ENCODE data around the gene RNF207.

- TF ChIP-seq CTCF (IDR thresholded peaks at IDR 0.05; ENCODE audit: low read depth, low read length) (no peak), POLR2A (IDR thresholded peaks at IDR 0.05; ENCODE audit: extremely low read depth, insufficient read length) (no peak), MAX (IDR thresholded peaks at IDR 0.05; ENCODE audit: low read depth, low read length) (no peak), MYC (IDR thresholded peaks at IDR 0.05; ENCODE audit: low read depth, low read length) (no peak)
Observed at GRCh38 chr1:6254691-6255090, 48.8 kb downstream of the RNF207 start.
